SU-DHL-6 (cell line): Measurements from ENCODE around the gene ZSWIM4.

Experiments
- H2AFZ ChIP-seq: fragments of 200-600 bp; sonication (generic); 2 replicates; pipeline ENCODE4 v1.6.1; 2014; ENCODE audit warnings: low read depth, mild to moderate bottlenecking, moderate library complexity, mixed read lengths, antibody characterized with exemption, low read length; ENCODE audit not compliant: severe bottlenecking
- H3F3A ChIP-seq: fragments of 200-600 bp; shearing (Covaris generic); 2 replicates; pipeline ENCODE4 v1.6.0; 2016; ENCODE audit warnings: antibody characterized with exemption, mild to moderate bottlenecking; ENCODE audit not compliant: insufficient read depth
- H3K27ac ChIP-seq: fragments of 200-600 bp; sonication (generic); 2 replicates; pipeline ENCODE4 v1.5.1; 2016; ENCODE audit warnings: low read depth, mild to moderate bottlenecking, low read length, moderate library complexity, mixed read lengths
- H3K27me3 ChIP-seq: fragments of 200-600 bp; sonication (generic), shearing (Covaris generic); 2 replicates; pipeline ENCODE4 v1.6.0; 2014; ENCODE audit warnings: mild to moderate bottlenecking, low read length
- H3K36me3 ChIP-seq: fragments of 200-600 bp; sonication (generic); 2 replicates; pipeline ENCODE4 v1.6.1; 2014; ENCODE audit warnings: mild to moderate bottlenecking, low read length, mixed read lengths
- H3K4me2 ChIP-seq: fragments of 300-600, 200-600 bp; shearing (Covaris generic), sonication (generic); 2 replicates; pipeline ENCODE4 v1.6.0; 2014; ENCODE audit warnings: low read length, low read depth, mild to moderate bottlenecking; ENCODE audit not compliant: poor library complexity, severe bottlenecking
- H3K4me3 ChIP-seq: fragments of 200-600 bp; sonication (generic); 2 replicates; pipeline ENCODE4 v1.5.1; 2014; ENCODE audit warnings: antibody characterized with exemption, low read length, mild to moderate bottlenecking, mixed read lengths; ENCODE audit not compliant: insufficient read depth, poor library complexity, severe bottlenecking
- H3K79me2 ChIP-seq: fragments of 200-600 bp; sonication (generic); 2 replicates; pipeline ENCODE4 v1.6.1; 2014; ENCODE audit warnings: mild to moderate bottlenecking, low read length, moderate library complexity; ENCODE audit not compliant: insufficient read depth
- H3K9ac ChIP-seq: fragments of 200-600 bp; sonication (generic); 2 replicates; pipeline ENCODE4 v1.7.0; 2014; ENCODE audit warnings: mild to moderate bottlenecking, low read length
- H3K9me2 ChIP-seq: fragments of 200-600 bp; sonication (generic); replicated peaks from 2 replicates; pipeline ENCODE4 v1.6.1; 2014; ENCODE audit warnings: low read length; ENCODE audit not compliant: insufficient read depth
- H3K9me3 ChIP-seq: fragments of 200-600 bp; sonication (generic); 2 replicates; pipeline ENCODE4 v1.6.1; 2014; ENCODE audit warnings: low read length, mixed read lengths; ENCODE audit not compliant: insufficient read depth
- H4K20me1 ChIP-seq: fragments of 200-600 bp; sonication (generic); 2 replicates; pipeline ENCODE4 v1.6.1; 2014; ENCODE audit warnings: low read depth, mild to moderate bottlenecking, antibody characterized with exemption, low read length, moderate library complexity, mixed read lengths
- CTCF ChIP-seq: fragments of 200-600 bp; sonication (generic); IDR thresholded peaks from one replicate; pipeline ENCODE4 v1.5.1; 2017; ENCODE audit warnings: antibody characterized with exemption, mild to moderate bottlenecking, low read length, moderate library complexity; ENCODE audit not compliant: insufficient read depth, poor library complexity, severe bottlenecking
- EZH2phosphoT487 ChIP-seq: fragments of 200-600 bp; sonication (generic), shearing (Covaris generic); conservative IDR thresholded peaks from 2 replicates; pipeline ENCODE4 v1.6.1; 2018; ENCODE audit warnings: mild to moderate bottlenecking, antibody characterized with exemption, low read length, moderate library complexity, mixed read lengths

Gene ZSWIM4

GRCh38 chr19:13817018-13817614, 21.9 kb downstream of the ZSWIM4 start:
- peak overlapping the region; percentile 61 for H3K4me2 ChIP-seq
- no peaks in the 10 kb centered on the region for H3K9me2 ChIP-seq
- H3F3A ChIP-seq, result no peaks in the 10 kb centered on the region
- no peaks in the 10 kb centered on the region for H3K79me2 ChIP-seq
- no peaks in the 10 kb centered on the region for H4K20me1 ChIP-seq
- H3K9me3 ChIP-seq, result no peaks in the 10 kb centered on the region
- H3K27me3 ChIP-seq, result no peaks in the 10 kb centered on the region
- H3K9ac ChIP-seq, result peak overlapping the region; percentile 60
- TF ChIP-seq CTCF (no peak), EZH2phosphoT487 (no peak)
- no peaks in the 10 kb centered on the region for H3K36me3 ChIP-seq
- peak overlapping the region; percentile 57 for H3K27ac ChIP-seq
- no peak overlapping the region for H2AFZ ChIP-seq
- H3K4me3 ChIP-seq, result peak overlapping the region; percentile 51

GRCh38 chr19:13817615-13818371, 22.6 kb downstream of the ZSWIM4 start:
- H3K4me3 ChIP-seq, result peak overlapping the region; percentile 51
- no peaks in the 10 kb centered on the region for H3K27me3 ChIP-seq
- no peaks in the 10 kb centered on the region for H3K9me2 ChIP-seq
- peak overlapping the region; percentile 61 for H3K4me2 ChIP-seq
- H3K79me2 ChIP-seq, result no peaks in the 10 kb centered on the region
- no peaks in the 10 kb centered on the region for H3F3A ChIP-seq
- H3K9me3 ChIP-seq, result no peaks in the 10 kb centered on the region
- H2AFZ ChIP-seq, result no peak overlapping the region
- no peaks in the 10 kb centered on the region for H4K20me1 ChIP-seq
- H3K27ac ChIP-seq, result peak overlapping the region; percentile 57
- peak overlapping the region; percentile 60 for H3K9ac ChIP-seq
- TF ChIP-seq EZH2phosphoT487, result no peak
- no peak for TF ChIP-seq CTCF
- H3K36me3 ChIP-seq, result no peaks in the 10 kb centered on the region

GRCh38 chr19:13819238-13819637, 24.0 kb downstream of the ZSWIM4 start:
- H3K9ac ChIP-seq, result no peak overlapping the region
- no peaks in the 10 kb centered on the region for H3K9me2 ChIP-seq
- no peaks in the 10 kb centered on the region for H3K9me3 ChIP-seq
- no peak for TF ChIP-seq CTCF
- TF ChIP-seq EZH2phosphoT487, result no peak
- no peaks in the 10 kb centered on the region for H3K27me3 ChIP-seq
- no peak overlapping the region for H2AFZ ChIP-seq
- H3K36me3 ChIP-seq, result no peaks in the 10 kb centered on the region
- no peaks in the 10 kb centered on the region for H4K20me1 ChIP-seq
- no peak overlapping the region for H3K4me3 ChIP-seq
- H3F3A ChIP-seq, result no peaks in the 10 kb centered on the region
- no peaks in the 10 kb centered on the region for H3K79me2 ChIP-seq
- no peak overlapping the region for H3K27ac ChIP-seq
- no peak overlapping the region for H3K4me2 ChIP-seq
